ENCODE results near the gene UNG. TPM values are rescaled to one million over a fixed set of nuclear protein-coding genes. Genes with fewer than 3 reads are reported as not detected.

The UNG gene
- total and polyA plus RNA-seq, 9 of the 15 experiments (the other 6 are each of a cell fraction or from before 2014, with no cell fraction given), result 8.4 to 59.8 (median 41.0) TPM

- no peak for TF ChIP-seq EP400 (IDR thresholded peaks at IDR 0.05)
- TF ChIP-seq ZNF444 (CRISPR knock-in tag; IDR thresholded peaks at IDR 0.05), result no peak
- TF ChIP-seq ZBTB34 (CRISPR knock-in tag; IDR thresholded peaks at IDR 0.05), result no peak
- no peak for TF ChIP-seq ILK (tag; IDR thresholded peaks at IDR 0.05; ENCODE audit: borderline replicate concordance, low read depth)
- TF ChIP-seq ZNF398 (CRISPR knock-in tag; IDR thresholded peaks at IDR 0.05), result no peak
- TF ChIP-seq ZNF592 (IDR thresholded peaks at IDR 0.05), result no peak
- no peak for TF ChIP-seq ZBTB33 (CRISPR knock-in tag; IDR thresholded peaks at IDR 0.05)
- TF ChIP-seq HNRNPK (IDR thresholded peaks at IDR 0.05; ENCODE audit: low read depth, low read length, poor library complexity, severe bottlenecking), result no peak
- TF ChIP-seq PML (IDR thresholded peaks at IDR 0.05; ENCODE audit: low read length), result no peak
- TF ChIP-seq RBBP5 (IDR thresholded peaks at IDR 0.05; ENCODE audit: borderline replicate concordance, insufficient read depth, low read length, poor library complexity, severe bottlenecking), result peak; percentile 7
- TF ChIP-seq EP300 (IDR thresholded peaks at IDR 0.05; ENCODE audit: low read length), result peak; percentile 60
These were observed 56.5 kb downstream of the UNG start (continued) for GRCh38 chr12:109153821-109154441.

Measured in K562 (cell line).